Measurements from ENCODE around the gene GDPD3. TPM values are rescaled to one million over a fixed set of nuclear protein-coding genes. Genes with fewer than 3 reads are reported as not detected.

The GDPD3 gene
- total and polyA plus RNA-seq, 4 donors = 0.42 to 0.71 (median 0.55) TPM

GRCh38 chr16:30085820-30086219 is 27.5 kb downstream of the GDPD3 start:
- no peaks in the 10 kb centered on the region for H3K9me3 ChIP-seq (ENCODE audit: control insufficient read depth in 4 of 4, low read length in 3 of 4)
- no peaks in the 10 kb centered on the region for H3K27me3 ChIP-seq (ENCODE audit: control insufficient read depth in 4 of 4, insufficient read depth in 4 of 4, low read length in 3 of 4)
- peaks cover 28 to 36% (median 34%) of the 10 kb centered on the region in 4 donors for H3K36me3 ChIP-seq (ENCODE audit: control insufficient read depth in 4 of 4, insufficient read depth in 3 of 4, low read depth in 1 of 4, low read length in 3 of 4)
- no peak for DNase-seq (ENCODE audit: low spot score)
- H3K4me3 ChIP-seq (ENCODE audit: low read depth in 1 of 3, low read length in 3 of 3) = no peak overlapping the region
- H3K4me1 ChIP-seq (ENCODE audit: control insufficient read depth in 4 of 4, insufficient read depth in 4 of 4, low read length in 3 of 4) = peaks cover 1 to 11% (median 8%) of the 10 kb centered on the region in 4 donors
- 88% methylated on average over 6 of the region's 6 CpGs for WGBS
- H3K27ac ChIP-seq (ENCODE audit: low read depth in 1 of 2, low read length in 2 of 2) = no peak overlapping the region
- H3K9ac ChIP-seq (ENCODE audit: low read depth in 1 of 2, low read length in 2 of 2) = no peak overlapping the region
- TF ChIP-seq EGR1 (IDR thresholded peaks at IDR 0.05; ENCODE audit: low read depth in 2 of 2) (no peak), JUND (IDR thresholded peaks at IDR 0.05) (no peak), RXRA (IDR thresholded peaks at IDR 0.05) (no peak), CTCF (IDR thresholded peaks at IDR 0.05; ENCODE audit: low read depth, low read length, missing input control) (no peak), ZBTB33 (IDR thresholded peaks at IDR 0.05) (no peak), YY1 (IDR thresholded peaks at IDR 0.05) (no peak), FOXA2 (IDR thresholded peaks at IDR 0.05) (no peak), FOXA1 (IDR thresholded peaks at IDR 0.05) (no peak), REST (IDR thresholded peaks at IDR 0.05) (no peak)

- Histone ChIP-seq H3K27ac (ENCODE audit: low read depth in 1 of 2, low read length in 2 of 2) (no peak overlapping the region), H3K27me3 (ENCODE audit: control insufficient read depth in 4 of 4, insufficient read depth in 4 of 4, low read length in 3 of 4) (no peaks in the 10 kb centered on the region), H3K9ac (ENCODE audit: low read depth in 1 of 2, low read length in 2 of 2) (no peak overlapping the region), H3K9me3 (ENCODE audit: control insufficient read depth in 4 of 4, low read length in 3 of 4) (no peaks in the 10 kb centered on the region), H3K4me1 (ENCODE audit: control insufficient read depth in 4 of 4, insufficient read depth in 4 of 4, low read length in 3 of 4) (peaks cover 1 to 9% (median 5%) of the 10 kb centered on the region in 4 donors), H3K4me3 (ENCODE audit: low read depth in 1 of 3, low read length in 3 of 3) (no peak overlapping the region), H3K36me3 (ENCODE audit: control insufficient read depth in 4 of 4, insufficient read depth in 3 of 4, low read depth in 1 of 4, low read length in 3 of 4) (peaks cover 28 to 36% (median 35%) of the 10 kb centered on the region in 4 donors)
- TF ChIP-seq SP1 (IDR thresholded peaks at IDR 0.05) (no peak), ATF3 (IDR thresholded peaks at IDR 0.05) (no peak), FOXA2 (IDR thresholded peaks at IDR 0.05) (no peak), MAX (IDR thresholded peaks at IDR 0.05) (no peak), EGR1 (IDR thresholded peaks at IDR 0.05; ENCODE audit: low read depth in 2 of 2) (no peak), REST (IDR thresholded peaks at IDR 0.05) (no peak), TAF1 (conservative IDR thresholded peaks at IDR 0.05) (no peak), NR2F2 (IDR thresholded peaks at IDR 0.05) (no peak), HNF4G (IDR thresholded peaks at IDR 0.05) (no peak), HNF4A (conservative IDR thresholded peaks at IDR 0.05) (no peak), FOXA1 (IDR thresholded peaks at IDR 0.05) (no peak), ZBTB33 (IDR thresholded peaks at IDR 0.05) (no peak), RXRA (IDR thresholded peaks at IDR 0.05) (no peak), YY1 (IDR thresholded peaks at IDR 0.05) (no peak), JUND (IDR thresholded peaks at IDR 0.05) (no peak), RAD21 (IDR thresholded peaks at IDR 0.05) (no peak)
- 80% methylated on average over 3 of the region's 3 CpGs for WGBS
- no peak for DNase-seq (ENCODE audit: low spot score)
Measured at GRCh38 chr16:30085247-30085646, 28.1 kb downstream of the GDPD3 start.
